SH-SY5Y (cell line): ENCODE results near the gene BICDL2.

ENCODE experiments used
- GATA2 ChIP-seq: IDR thresholded peaks from 2 replicates; pipeline ENCODE4 v1.6.1; 2011; ENCODE audit warnings: mild to moderate bottlenecking, low read depth, low read length
- GATA3 ChIP-seq: IDR thresholded peaks from 2 replicates; pipeline ENCODE4 v1.6.1; 2011; ENCODE audit warnings: low read depth, mild to moderate bottlenecking, low read length, moderate library complexity

GRCh38 chr16:3047387-3047720 is 10.6 kb upstream of the BICDL2 start:
- TF ChIP-seq GATA2 (no peak), GATA3 (no peak)
